ENCODE data around the gene TMEM18.

DNA sequence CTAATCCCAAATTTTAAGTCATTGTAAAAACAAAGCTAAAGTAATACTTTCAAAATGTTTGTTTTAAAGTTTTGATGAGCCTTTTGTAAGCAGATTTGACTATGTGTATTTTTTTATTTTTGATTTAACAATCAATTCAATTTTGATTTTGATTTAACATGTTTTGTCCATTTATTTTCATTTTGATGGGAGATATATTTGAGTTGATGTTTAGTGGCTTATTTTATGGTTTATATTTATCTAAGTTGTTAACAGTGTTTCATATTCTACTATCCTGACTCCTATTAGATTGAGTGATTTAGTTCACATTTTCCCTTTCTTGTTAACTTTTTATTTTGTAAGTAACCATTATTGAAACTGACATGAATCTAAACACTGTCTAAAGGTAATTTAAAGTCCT, 44.7 kb downstream of the TMEM18 start:
- no peak for TF ChIP-seq ZNF768 (tag by site-specific recombination; IDR thresholded peaks at IDR 0.05)
- TF ChIP-seq, protein P1, sequence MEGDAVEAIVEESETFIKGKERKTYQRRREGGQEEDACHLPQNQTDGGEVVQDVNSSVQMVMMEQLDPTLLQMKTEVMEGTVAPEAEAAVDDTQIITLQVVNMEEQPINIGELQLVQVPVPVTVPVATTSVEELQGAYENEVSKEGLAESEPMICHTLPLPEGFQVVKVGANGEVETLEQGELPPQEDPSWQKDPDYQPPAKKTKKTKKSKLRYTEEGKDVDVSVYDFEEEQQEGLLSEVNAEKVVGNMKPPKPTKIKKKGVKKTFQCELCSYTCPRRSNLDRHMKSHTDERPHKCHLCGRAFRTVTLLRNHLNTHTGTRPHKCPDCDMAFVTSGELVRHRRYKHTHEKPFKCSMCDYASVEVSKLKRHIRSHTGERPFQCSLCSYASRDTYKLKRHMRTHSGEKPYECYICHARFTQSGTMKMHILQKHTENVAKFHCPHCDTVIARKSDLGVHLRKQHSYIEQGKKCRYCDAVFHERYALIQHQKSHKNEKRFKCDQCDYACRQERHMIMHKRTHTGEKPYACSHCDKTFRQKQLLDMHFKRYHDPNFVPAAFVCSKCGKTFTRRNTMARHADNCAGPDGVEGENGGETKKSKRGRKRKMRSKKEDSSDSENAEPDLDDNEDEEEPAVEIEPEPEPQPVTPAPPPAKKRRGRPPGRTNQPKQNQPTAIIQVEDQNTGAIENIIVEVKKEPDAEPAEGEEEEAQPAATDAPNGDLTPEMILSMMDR (tag by site-specific recombination; IDR thresholded peaks at IDR 0.05) = no peak

Measured in HEK293 (cell line).